Effector CD8-positive, alpha-beta T cell (primary cell): ENCODE measurements around the gene EID3.
"Not testable (repeated sequence)": the region's sequence is repeated elsewhere in the genome, so short reads cannot be mapped to it uniquely, and the experiment has no call there.

Experiments used
- DNase-seq: peaks from one replicate; lab custom pipeline; 2025; lab: John Stamatoyannopoulos, UW

Gene EID3

GRCh38 chr12:104312654-104313053, 9.1 kb downstream of the EID3 start:
- no peak for DNase-seq

- no peak for DNase-seq
These were observed 10.2 kb downstream of the EID3 start for GRCh38 chr12:104313568-104314241.

- DNase-seq: no peak
These were observed 10.7 kb downstream of the EID3 start for GRCh38 chr12:104314242-104314614.

GRCh38 chr12:104315326-104316224, 12.0 kb downstream of the EID3 start:
- no peak for DNase-seq

GRCh38 chr12:104316936-104317335, 13.4 kb downstream of the EID3 start:
- DNase-seq: no peak

GRCh38 chr12:104317538-104318210, 14.1 kb downstream of the EID3 start:
- DNase-seq: no peak

GRCh38 chr12:104319028-104319427, 15.5 kb downstream of the EID3 start:
- DNase-seq: no peak

GRCh38 chr12:104319918-104320626, 16.5 kb downstream of the EID3 start:
- DNase-seq: no peak

- no peak for DNase-seq
These were observed 17.1 kb downstream of the EID3 start for GRCh38 chr12:104320627-104321024.

- DNase-seq: no peak
These were observed 18.4 kb downstream of the EID3 start for GRCh38 chr12:104321949-104322348.

GRCh38 chr12:104322533-104322932, 19.0 kb downstream of the EID3 start:
- not testable (repeated sequence) for DNase-seq

- DNase-seq: no peak
These were observed 20.4 kb downstream of the EID3 start for GRCh38 chr12:104323899-104324298.

- DNase-seq: not testable (repeated sequence)
These were observed 24.7 kb downstream of the EID3 start for GRCh38 chr12:104328278-104328677.

- no peak for DNase-seq
These were observed 25.3 kb downstream of the EID3 start for GRCh38 chr12:104328790-104329189.

- DNase-seq: no peak
These were observed 26.4 kb downstream of the EID3 start for GRCh38 chr12:104329707-104330532.

GRCh38 chr12:104331376-104331775, 27.8 kb downstream of the EID3 start:
- no peak for DNase-seq

- not testable (repeated sequence) for DNase-seq
These were observed 28.7 kb downstream of the EID3 start for GRCh38 chr12:104332273-104332672.

- DNase-seq: no peak
These were observed 30.2 kb downstream of the EID3 start for GRCh38 chr12:104333692-104334255.

GRCh38 chr12:104334581-104334980, 31.0 kb downstream of the EID3 start:
- no peak for DNase-seq

GRCh38 chr12:104336115-104336514, 32.6 kb downstream of the EID3 start:
- DNase-seq: no peak
